Esophagus muscularis mucosa (tissue), 4 donors: ENCODE results near the gene EMID1. TPM values are rescaled to one million over a fixed set of nuclear protein-coding genes. Genes with fewer than 3 reads are reported as not detected.

Experiments
- DNase-seq: peaks from one replicate; pipeline ENCODE4 v3.0.0-alpha.2; 2017; ENCODE audit errors: extremely low spot score
- H3K27ac ChIP-seq, 4 donors: fragments of 200-600 bp; sonication (generic); replicated peaks in 1 of 4; 1 replicate in 3 of 4; 2 replicates in 1 of 4; pipeline ENCODE4 v1.5.1; 2016 to 2019; ENCODE audit warnings: mild to moderate bottlenecking in 1 of 4
- H3K27me3 ChIP-seq, 4 donors: fragments of 200-600 bp; sonication (generic); one replicate each; pipeline versions ENCODE4 v1.5.1 to v1.6.0; 2016 to 2019
- H3K36me3 ChIP-seq, 4 donors: fragments of 200-600 bp; sonication (generic); one replicate each; pipeline ENCODE4 v1.5.1; 2016 to 2019
- H3K4me1 ChIP-seq, 4 donors: fragments of 200-600 bp; sonication (generic); one replicate each; pipeline ENCODE4 v1.5.1; 2016 to 2019
- H3K4me3 ChIP-seq, 4 donors: fragments of 200-600 bp; sonication (generic); 1 replicate in 2 of 4; 2 replicates in 2 of 4; pipeline ENCODE4 v1.5.1; 2016 to 2019; ENCODE audit warnings: mild to moderate bottlenecking in 4 of 4, moderate library complexity in 1 of 4
- H3K9me3 ChIP-seq, 4 donors: fragments of 200-600 bp; sonication (generic); 1 replicate in 3 of 4; 2 replicates in 1 of 4; pipeline ENCODE4 v1.5.1; 2016 to 2019
- CTCF ChIP-seq, 3 experiments: fragments of 200-600 bp in 2 of 3; fragments of 450-650 bp in 1 of 3; sonication (generic) in 2 of 3; IDR thresholded peaks; one replicate each; pipeline ENCODE4 v1.5.1; 2017 to 2019; ENCODE audit warnings: antibody characterized with exemption in 3 of 3, mild to moderate bottlenecking in 2 of 3, moderate library complexity in 1 of 3
- EP300 ChIP-seq: sonication (generic); formaldehyde crosslinking; IDR thresholded peaks from one replicate; pipeline ENCODE4 v1.6.1; 2017; ENCODE audit warnings: antibody characterized with exemption
- POLR2A ChIP-seq: fragments of 450-650 bp; IDR thresholded peaks from one replicate; pipeline ENCODE4 v1.6.1; 2017; ENCODE audit warnings: antibody characterized with exemption, moderate library complexity, mild to moderate bottlenecking, low read depth
- POLR2AphosphoS5 ChIP-seq, 2 donors: sonication (generic); formaldehyde crosslinking; IDR thresholded peaks; one replicate each; pipeline ENCODE4 v1.6.1; 2017; ENCODE audit warnings: antibody characterized with exemption in 2 of 2
- WGBS: methylation state at CpG from one replicate; pipeline ENCODE4 v1.1.5; 2018; 5-methylcytosine and 5-hydroxymethylcytosine counted together
- intact Hi-C: fragments of 100-400 bp; cut with DNase I; formaldehyde crosslinking; loops from one replicate; pipeline ENCODE4 v1.15.1; 2023
- total RNA-seq, 4 donors: library from RNA; depleted of rRNA; stranded (reverse); fragments of >200 nt; gene quantifications; one replicate each; pipeline versions ENCODE4 v1.1.0 to v1.2.1, GENCODE V29; 2016

EMID1 gene
- total RNA-seq, 4 donors from 2014 or later = 0.65 to 4.0 (median 0.93) TPM

GRCh38 chr22:29207243-29207550, 1.5 kb downstream of the EMID1 start:
- no peak overlapping the region for H3K4me3 ChIP-seq
- DNase-seq = no peak
- H3K4me1 ChIP-seq = peaks cover 8 to 25% (median 18%) of the 10 kb centered on the region in 4 donors
- no peaks in the 10 kb centered on the region for H3K9me3 ChIP-seq
- 94% methylated on average over 5 of the region's 5 CpGs for WGBS
- intact Hi-C loops = no loop called here
- H3K27me3 ChIP-seq = peaks cover 0 to 16% (median 9%) of the 10 kb centered on the region in 4 donors
- H3K36me3 ChIP-seq = no peaks in the 10 kb centered on the region
- no peak overlapping the region for H3K27ac ChIP-seq
- TF ChIP-seq EP300 = no peak
- no peak for TF ChIP-seq POLR2AphosphoS5 (IDR thresholded peaks at IDR 0.05)
- no peak for TF ChIP-seq CTCF (IDR thresholded peaks at IDR 0.05)
- no peak for TF ChIP-seq POLR2A

GRCh38 chr22:29207562-29208501, 2.1 kb downstream of the EMID1 start:
- 85% methylated on average over 5 of the region's 11 CpGs for WGBS
- Histone ChIP-seq H3K27me3 (peaks cover 0 to 16% (median 9%) of the 10 kb centered on the region in 4 donors), H3K4me3 (no peak overlapping the region), H3K9me3 (no peaks in the 10 kb centered on the region), H3K36me3 (no peaks in the 10 kb centered on the region), H3K4me1 (peaks cover 6 to 19% (median 15%) of the 10 kb centered on the region in 4 donors), H3K27ac (no peak overlapping the region)
- no peak for DNase-seq
- intact Hi-C loops = no loop called here
- TF ChIP-seq CTCF (IDR thresholded peaks at IDR 0.05) (no peak), POLR2A (no peak), POLR2AphosphoS5 (IDR thresholded peaks at IDR 0.05) (no peak), EP300 (no peak)

GRCh38 chr22:29208502-29208862, 2.8 kb downstream of the EMID1 start:
- Histone ChIP-seq H3K9me3 (no peaks in the 10 kb centered on the region), H3K27ac (no peak overlapping the region), H3K4me1 (peaks cover 4 to 16% (median 14%) of the 10 kb centered on the region in 4 donors), H3K27me3 (peaks cover 0 to 16% (median 9%) of the 10 kb centered on the region in 4 donors), H3K4me3 (no peak overlapping the region), H3K36me3 (no peaks in the 10 kb centered on the region)
- 100% methylated on average over 3 of the region's 4 CpGs for WGBS
- no peak for DNase-seq
- TF ChIP-seq POLR2A (no peak), CTCF (IDR thresholded peaks at IDR 0.05) (no peak), EP300 (no peak), POLR2AphosphoS5 (IDR thresholded peaks at IDR 0.05) (no peak)
- intact Hi-C loops = no loop called here

- intact Hi-C loops = no loop called here
- no peaks in the 10 kb centered on the region for H3K9me3 ChIP-seq
- H3K27me3 ChIP-seq = peaks cover 0 to 16% (median 9%) of the 10 kb centered on the region in 4 donors
- H3K4me1 ChIP-seq = peaks cover 4 to 16% (median 14%) of the 10 kb centered on the region in 4 donors
- no peak for TF ChIP-seq EP300
- TF ChIP-seq POLR2AphosphoS5 (IDR thresholded peaks at IDR 0.05) = no peak
- no peak for TF ChIP-seq POLR2A
- no peak for TF ChIP-seq CTCF (IDR thresholded peaks at IDR 0.05)
- no peak overlapping the region for H3K4me3 ChIP-seq
- WGBS = 84% methylated on average over 14 of the region's 17 CpGs
- no peak for DNase-seq
- H3K27ac ChIP-seq = no peak overlapping the region
- H3K36me3 ChIP-seq = no peaks in the 10 kb centered on the region
Observed at GRCh38 chr22:29208879-29209623, 3.4 kb downstream of the EMID1 start.
